Fibroblast of lung (primary cell): ENCODE data around the gene AGAP1. TPM values are rescaled to one million over a fixed set of nuclear protein-coding genes. Genes with fewer than 3 reads are reported as not detected.

Source experiments
- DNase-seq, 2 donors: peaks; one replicate each; pipeline versions ENCODE4 v3.0.0 to v3.0.0-alpha.2; 2010; ENCODE audit warnings: low read depth in 2 of 2
- H2AFZ ChIP-seq: 2 replicates; pipeline ENCODE4 v1.5.1; 2012; ENCODE audit warnings: low read length, control low read depth, inconsistent platforms
- H3K27ac ChIP-seq: 2 replicates; pipeline ENCODE4 v1.5.1; 2011; ENCODE audit warnings: low read length, control low read depth; ENCODE audit not compliant: insufficient read depth
- H3K27me3 ChIP-seq: 2 replicates; pipeline ENCODE4 v1.5.1; 2011; ENCODE audit warnings: mild to moderate bottlenecking, low read length; ENCODE audit not compliant: control insufficient read depth, insufficient read depth
- H3K36me3 ChIP-seq: 2 replicates; pipeline ENCODE4 v1.5.1; 2011; ENCODE audit warnings: low read length; ENCODE audit not compliant: control insufficient read depth, insufficient read depth
- H3K4me1 ChIP-seq: 2 replicates; pipeline ENCODE4 v1.5.1; 2011; ENCODE audit warnings: low read length; ENCODE audit not compliant: control insufficient read depth, insufficient read depth; ENCODE audit errors: extremely low read depth
- H3K4me2 ChIP-seq: 2 replicates; pipeline ENCODE4 v1.5.1; 2011; ENCODE audit warnings: low read length, control low read depth; ENCODE audit not compliant: insufficient read depth; ENCODE audit errors: extremely low read depth
- H3K4me3 ChIP-seq, 4 experiments: fragments of 200-600 bp in 1 of 4; sonication (generic) in 1 of 4; replicated peaks in 1 of 4; 2 replicates each; pipeline ENCODE4 v1.5.1; 2011 to 2016; ENCODE audit warnings: low read length in 4 of 4, low read depth in 3 of 4, mild to moderate bottlenecking in 3 of 4, control low read depth in 2 of 4, inconsistent platforms in 1 of 4, mixed read lengths in 1 of 4; ENCODE audit not compliant: insufficient read depth in 1 of 4; ENCODE audit errors: control extremely low read depth in 1 of 4
- H3K79me2 ChIP-seq: 2 replicates; pipeline ENCODE4 v1.5.1; 2012; ENCODE audit warnings: mild to moderate bottlenecking, low read length, inconsistent platforms; ENCODE audit not compliant: control insufficient read depth, insufficient read depth
- H3K9ac ChIP-seq: 2 replicates; pipeline ENCODE4 v1.5.1; 2011; ENCODE audit warnings: mild to moderate bottlenecking, low read length, control low read depth; ENCODE audit not compliant: insufficient read depth
- H3K9me3 ChIP-seq: 2 replicates; pipeline ENCODE4 v1.5.1; 2012; ENCODE audit warnings: low read depth, low read length; ENCODE audit not compliant: control insufficient read depth, insufficient read depth
- H4K20me1 ChIP-seq: 2 replicates; pipeline ENCODE4 v1.5.1; 2011; ENCODE audit warnings: low read length; ENCODE audit not compliant: control insufficient read depth, insufficient read depth; ENCODE audit errors: extremely low read depth
- EZH2 ChIP-seq: IDR thresholded peaks from 2 replicates; pipeline ENCODE4 v1.5.1; 2012; ENCODE audit warnings: low read length, control low read depth, mild to moderate bottlenecking; ENCODE audit errors: missing control alignments
- polyA plus RNA-seq, 2 donors: library from polyadenylated mRNA; depleted of rRNA in 1 of 2; stranded (reverse) in 1 of 2; unstranded in 1 of 2; fragments of >200 nt; gene quantifications; 2 replicates each; pipeline ENCODE4 v1.2.1, GENCODE V29; 2011 to 2012; ENCODE audit warnings: missing spikeins in 1 of 2
- total RNA-seq: library from RNA; depleted of rRNA; stranded (reverse); fragments of >200 nt; gene quantifications from 2 replicates; pipeline ENCODE4 v1.2.1, GENCODE V29; 2014
- TF ChIP-seq, protein P1 (sequence below), 2 donors: IDR thresholded peaks in 1 of 2; conservative IDR thresholded peaks in 1 of 2; 1 replicate in 1 of 2; 2 replicates in 1 of 2; pipeline ENCODE4 v1.5.1; 2011 to 2012; ENCODE audit warnings: low read length in 2 of 2, control low read depth in 1 of 2, inconsistent platforms in 1 of 2, low read depth in 1 of 2, mild to moderate bottlenecking in 1 of 2

The AGAP1 gene
- total and polyA plus RNA-seq, 2 donors (not counting 1 experiment from before 2014, with no cell fraction given), result 10.6 to 14.0 TPM

DNA sequence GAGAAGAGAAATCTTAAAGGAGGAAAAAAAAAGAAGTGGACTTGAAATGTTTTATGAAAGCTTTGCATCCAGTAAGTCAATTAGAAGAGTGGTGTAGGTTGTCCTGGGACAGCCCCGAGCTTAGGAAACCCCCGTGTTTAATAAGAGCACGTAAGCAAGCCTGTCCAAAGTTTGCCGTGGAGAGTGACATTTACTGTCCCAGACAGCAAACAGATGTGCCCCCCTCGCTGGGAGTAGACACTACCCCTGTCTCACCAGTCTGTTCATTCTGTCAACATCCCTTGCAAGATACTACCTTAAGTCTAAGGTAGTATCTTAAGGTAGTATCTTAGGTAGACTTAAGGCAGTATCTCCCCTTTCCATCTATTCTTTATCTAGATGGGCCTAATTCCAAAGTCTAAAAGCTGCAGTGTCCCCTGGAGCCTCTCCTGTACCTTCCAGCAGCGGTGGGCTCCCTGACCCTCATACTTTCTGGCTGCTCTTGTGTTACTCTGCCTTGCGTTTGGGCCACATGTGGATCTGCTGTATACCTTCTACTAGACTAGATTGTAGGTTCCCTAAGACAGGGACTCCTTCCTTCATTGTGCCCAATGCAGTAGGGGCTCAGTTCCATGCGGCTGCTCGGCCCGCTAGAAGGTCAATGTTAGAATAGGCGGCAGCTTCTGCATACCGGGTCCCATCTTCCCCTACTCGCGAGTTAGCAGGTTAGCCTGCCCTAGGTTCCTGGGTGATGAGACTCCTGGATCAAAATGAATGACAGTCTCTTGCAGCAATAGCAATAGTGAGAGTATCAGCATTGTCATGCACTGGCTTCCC, 430.2 kb downstream of the AGAP1 start:
- Histone ChIP-seq H3K9ac (no peak overlapping the region), H3K4me2 (no peak overlapping the region), H3K4me1 (no peaks in the 10 kb centered on the region), H3K4me3 (no peak overlapping the region), H3K9me3 (no peaks in the 10 kb centered on the region), H3K36me3 (no peaks in the 10 kb centered on the region), H3K27ac (no peak overlapping the region), H4K20me1 (no peaks in the 10 kb centered on the region), H3K79me2 (no peaks in the 10 kb centered on the region), H3K27me3 (no peaks in the 10 kb centered on the region), H2AFZ (no peak overlapping the region)
- DNase-seq, result no peak
- TF ChIP-seq EZH2, result no peak
- TF ChIP-seq, protein P1, sequence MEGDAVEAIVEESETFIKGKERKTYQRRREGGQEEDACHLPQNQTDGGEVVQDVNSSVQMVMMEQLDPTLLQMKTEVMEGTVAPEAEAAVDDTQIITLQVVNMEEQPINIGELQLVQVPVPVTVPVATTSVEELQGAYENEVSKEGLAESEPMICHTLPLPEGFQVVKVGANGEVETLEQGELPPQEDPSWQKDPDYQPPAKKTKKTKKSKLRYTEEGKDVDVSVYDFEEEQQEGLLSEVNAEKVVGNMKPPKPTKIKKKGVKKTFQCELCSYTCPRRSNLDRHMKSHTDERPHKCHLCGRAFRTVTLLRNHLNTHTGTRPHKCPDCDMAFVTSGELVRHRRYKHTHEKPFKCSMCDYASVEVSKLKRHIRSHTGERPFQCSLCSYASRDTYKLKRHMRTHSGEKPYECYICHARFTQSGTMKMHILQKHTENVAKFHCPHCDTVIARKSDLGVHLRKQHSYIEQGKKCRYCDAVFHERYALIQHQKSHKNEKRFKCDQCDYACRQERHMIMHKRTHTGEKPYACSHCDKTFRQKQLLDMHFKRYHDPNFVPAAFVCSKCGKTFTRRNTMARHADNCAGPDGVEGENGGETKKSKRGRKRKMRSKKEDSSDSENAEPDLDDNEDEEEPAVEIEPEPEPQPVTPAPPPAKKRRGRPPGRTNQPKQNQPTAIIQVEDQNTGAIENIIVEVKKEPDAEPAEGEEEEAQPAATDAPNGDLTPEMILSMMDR (conservative IDR thresholded peaks at IDR 0.05 in 1 of 2, IDR thresholded peaks at IDR 0.05 in 1 of 2; ENCODE audit: low read depth in 1 of 2, low read length in 2 of 2), result no peak

DNA sequence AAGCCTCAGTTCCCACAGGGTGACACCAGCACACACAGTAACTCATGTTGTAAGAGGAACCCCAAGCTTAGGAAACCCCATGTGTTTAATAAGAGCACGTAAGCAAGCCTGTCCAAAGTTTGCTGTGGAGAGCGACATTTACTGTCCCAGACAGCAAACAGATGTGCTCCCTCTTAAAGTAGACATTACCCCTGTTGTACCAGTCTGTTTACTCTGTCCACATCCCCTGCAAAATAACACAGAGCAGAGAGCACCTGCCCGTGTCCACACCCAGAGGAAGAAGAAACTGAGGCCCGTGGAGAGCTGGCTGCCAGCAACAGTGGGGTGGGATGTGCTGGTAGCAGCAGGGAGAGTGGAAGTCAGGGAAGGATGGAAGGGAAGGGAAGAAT, 430.8 kb downstream of the AGAP1 start:
- no peaks in the 10 kb centered on the region for H4K20me1 ChIP-seq
- no peaks in the 10 kb centered on the region for H3K27me3 ChIP-seq
- no peak overlapping the region for H3K4me2 ChIP-seq
- no peak overlapping the region for H3K4me3 ChIP-seq
- H2AFZ ChIP-seq, result no peak overlapping the region
- H3K9ac ChIP-seq, result no peak overlapping the region
- no peak for TF ChIP-seq EZH2
- TF ChIP-seq, protein P1 (conservative IDR thresholded peaks at IDR 0.05 in 1 of 2, IDR thresholded peaks at IDR 0.05 in 1 of 2; ENCODE audit: low read depth in 1 of 2, low read length in 2 of 2), result no peak
- no peaks in the 10 kb centered on the region for H3K36me3 ChIP-seq
- H3K9me3 ChIP-seq, result no peaks in the 10 kb centered on the region
- no peak for DNase-seq
- no peak overlapping the region for H3K27ac ChIP-seq
- H3K4me1 ChIP-seq, result no peaks in the 10 kb centered on the region
- no peaks in the 10 kb centered on the region for H3K79me2 ChIP-seq

DNA sequence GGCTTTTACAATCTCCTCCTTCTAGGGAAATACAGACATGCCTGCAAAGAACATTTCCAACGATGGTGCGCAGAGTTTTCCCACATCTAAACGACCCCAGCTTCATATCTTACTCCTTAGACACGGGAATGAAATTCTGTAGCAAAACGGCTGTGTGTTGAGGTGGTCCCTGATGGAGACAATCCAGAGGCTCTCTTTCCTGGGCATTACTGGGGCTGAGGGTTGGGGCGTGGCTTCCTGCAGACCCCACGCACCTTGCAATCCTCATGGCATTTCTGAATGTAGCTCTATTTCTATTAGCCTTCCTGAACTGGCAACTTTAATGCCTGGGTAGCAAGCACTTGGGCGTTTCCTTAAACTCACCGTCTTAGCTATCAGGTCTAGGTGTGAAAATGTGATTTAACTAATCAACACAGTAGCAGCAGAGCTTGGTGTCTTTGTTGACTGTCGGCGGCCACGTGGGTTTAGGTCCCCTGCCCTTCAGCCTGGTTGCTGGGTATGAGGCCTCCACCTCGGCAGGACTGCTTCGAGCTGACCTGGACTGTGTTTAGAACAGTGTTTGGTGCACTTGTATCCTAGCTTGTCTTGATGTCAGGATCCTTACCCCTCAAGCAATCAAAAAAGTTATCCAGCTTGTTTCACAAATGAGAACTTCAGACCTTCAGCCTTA, 431.5 kb downstream of the AGAP1 start:
- Histone ChIP-seq H3K27ac (no peak overlapping the region), H3K4me2 (no peak overlapping the region), H3K4me3 (no peak overlapping the region), H3K27me3 (no peaks in the 10 kb centered on the region), H3K79me2 (no peaks in the 10 kb centered on the region), H4K20me1 (no peaks in the 10 kb centered on the region), H3K36me3 (no peaks in the 10 kb centered on the region), H3K9ac (no peak overlapping the region), H3K9me3 (no peaks in the 10 kb centered on the region), H2AFZ (no peak overlapping the region), H3K4me1 (no peaks in the 10 kb centered on the region)
- DNase-seq, result no peak
- TF ChIP-seq, protein P1 (conservative IDR thresholded peaks at IDR 0.05 in 1 of 2, IDR thresholded peaks at IDR 0.05 in 1 of 2; ENCODE audit: low read depth in 1 of 2, low read length in 2 of 2), result no peak
- no peak for TF ChIP-seq EZH2
